C4-2B (cell line): Measurements from ENCODE around the gene EFEMP1.

ENCODE experiments used
- CTCF ChIP-seq: fragments of 450-650 bp; conservative IDR thresholded peaks from 2 replicates; pipeline ENCODE4 v1.5.1; 2017; ENCODE audit warnings: mild to moderate bottlenecking
- ZFX ChIP-seq: fragments of 450-650 bp; IDR thresholded peaks from 2 replicates; pipeline ENCODE4 v1.6.1; 2017

DNA sequence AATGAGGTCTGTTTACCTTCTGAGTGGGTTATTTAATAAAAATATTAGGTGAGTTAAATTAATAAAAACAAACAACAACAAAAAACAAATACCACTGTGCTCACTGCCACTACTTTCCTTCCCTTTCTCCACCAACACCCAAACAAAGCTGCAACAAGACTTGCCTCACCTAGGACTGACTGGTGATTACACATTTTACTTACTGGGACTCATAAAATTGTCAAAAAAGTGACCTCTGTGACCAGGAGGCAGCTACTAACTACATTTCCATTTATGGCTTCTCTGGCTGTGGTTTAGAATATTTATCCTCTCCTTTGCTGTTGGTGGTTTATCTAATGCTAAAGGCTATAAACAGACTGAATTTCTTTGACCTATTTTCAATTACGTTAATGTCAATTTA, 39.8 kb downstream of the EFEMP1 start:
- TF ChIP-seq CTCF (no peak), ZFX (no peak)
